WTC11 (cell line): ENCODE data around the gene CNN2.

Source experiments
- CBFB ChIP-seq: sonication (generic); formaldehyde crosslinking; IDR thresholded peaks from 2 replicates; pipeline ENCODE4 v1.8.1; 2022; ENCODE audit warnings: mild to moderate bottlenecking, low read depth, missing genetic modification reagents
- CREB1 ChIP-seq: sonication (generic); formaldehyde crosslinking; IDR thresholded peaks from 2 replicates; pipeline ENCODE4 v1.8.0; 2023; ENCODE audit warnings: mild to moderate bottlenecking, missing genetic modification reagents
- IRF1 ChIP-seq: sonication (generic); formaldehyde crosslinking; IDR thresholded peaks from 2 replicates; pipeline ENCODE4 v1.8.0; 2023; ENCODE audit warnings: missing genetic modification reagents
- MAX ChIP-seq: sonication (generic); formaldehyde crosslinking; IDR thresholded peaks from 2 replicates; pipeline ENCODE4 v1.8.0; 2022; ENCODE audit warnings: mild to moderate bottlenecking, missing genetic modification reagents
- NR3C1 ChIP-seq: sonication (generic); formaldehyde crosslinking; conservative IDR thresholded peaks from 2 replicates; pipeline ENCODE4 v1.8.1; 2023; ENCODE audit warnings: low read depth, mild to moderate bottlenecking, missing genetic modification reagents
- TF ChIP-seq, protein P1 (sequence below): fragments of 200-600 bp; IDR thresholded peaks from 2 replicates; pipeline ENCODE4 v1.8.0; 2022; ENCODE audit warnings: antibody characterized with exemption

- TF ChIP-seq CBFB (no peak), NR3C1 (CRISPR knock-in tag) (no peak), CREB1 (CRISPR knock-in tag) (no peak), IRF1 (CRISPR knock-in tag) (no peak), MAX (CRISPR knock-in tag) (no peak)
- TF ChIP-seq, protein P1, sequence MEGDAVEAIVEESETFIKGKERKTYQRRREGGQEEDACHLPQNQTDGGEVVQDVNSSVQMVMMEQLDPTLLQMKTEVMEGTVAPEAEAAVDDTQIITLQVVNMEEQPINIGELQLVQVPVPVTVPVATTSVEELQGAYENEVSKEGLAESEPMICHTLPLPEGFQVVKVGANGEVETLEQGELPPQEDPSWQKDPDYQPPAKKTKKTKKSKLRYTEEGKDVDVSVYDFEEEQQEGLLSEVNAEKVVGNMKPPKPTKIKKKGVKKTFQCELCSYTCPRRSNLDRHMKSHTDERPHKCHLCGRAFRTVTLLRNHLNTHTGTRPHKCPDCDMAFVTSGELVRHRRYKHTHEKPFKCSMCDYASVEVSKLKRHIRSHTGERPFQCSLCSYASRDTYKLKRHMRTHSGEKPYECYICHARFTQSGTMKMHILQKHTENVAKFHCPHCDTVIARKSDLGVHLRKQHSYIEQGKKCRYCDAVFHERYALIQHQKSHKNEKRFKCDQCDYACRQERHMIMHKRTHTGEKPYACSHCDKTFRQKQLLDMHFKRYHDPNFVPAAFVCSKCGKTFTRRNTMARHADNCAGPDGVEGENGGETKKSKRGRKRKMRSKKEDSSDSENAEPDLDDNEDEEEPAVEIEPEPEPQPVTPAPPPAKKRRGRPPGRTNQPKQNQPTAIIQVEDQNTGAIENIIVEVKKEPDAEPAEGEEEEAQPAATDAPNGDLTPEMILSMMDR: no peak
Measured at GRCh38 chr19:1026783-1027649, 608 bp downstream of the CNN2 start.
